K562 (cell line): ENCODE data around the gene ENPP7. TPM values are rescaled to one million over a fixed set of nuclear protein-coding genes. Genes with fewer than 3 reads are reported as not detected.

Source experiments
- ARID1B ChIP-seq: fragments of 450-650 bp; IDR thresholded peaks from 2 replicates; pipeline ENCODE4 v1.6.1; 2016; ENCODE audit warnings: antibody characterized with exemption, mild to moderate bottlenecking, inconsistent platforms
- CREB3L1 ChIP-seq: fragments of 450-650 bp; IDR thresholded peaks from 2 replicates; pipeline ENCODE4 v1.6.1; 2014; ENCODE audit warnings: low read depth, mild to moderate bottlenecking, moderate library complexity, borderline replicate concordance
- FOSL1 ChIP-seq: fragments of 200-800 bp; sonication (Bioruptor generic); conservative IDR thresholded peaks from 2 replicates; pipeline ENCODE4 v1.6.1; 2016; ENCODE audit warnings: missing genetic modification characterization, missing compliant biosample characterization
- GTF2B ChIP-seq: IDR thresholded peaks from 2 replicates; pipeline ENCODE4 v1.6.1; 2011; ENCODE audit not compliant: insufficient read length; ENCODE audit errors: extremely low read depth
- HNRNPLL ChIP-seq: fragments of 200-400 bp; formaldehyde crosslinking; IDR thresholded peaks from 2 replicates; pipeline ENCODE4 v1.6.1; 2017; ENCODE audit warnings: low read length, low read depth, mild to moderate bottlenecking; ENCODE audit not compliant: poor library complexity, severe bottlenecking
- KAT2B ChIP-seq: IDR thresholded peaks from one replicate; pipeline ENCODE4 v1.6.1; 2012; ENCODE audit warnings: low read depth, mild to moderate bottlenecking, control low read depth, inconsistent platforms, low read length, moderate library complexity
- KAT8 ChIP-seq: fragments of 450-650 bp; IDR thresholded peaks from 2 replicates; pipeline ENCODE4 v1.6.1; 2016; ENCODE audit warnings: low read depth, mild to moderate bottlenecking
- MBD2 ChIP-seq: sonication (generic); IDR thresholded peaks from 2 replicates; pipeline ENCODE4 v1.6.1; 2016; ENCODE audit warnings: low read depth, borderline replicate concordance
- MTA1 ChIP-seq: fragments of 450-650 bp; IDR thresholded peaks from 2 replicates; pipeline ENCODE4 v1.6.1; 2017; ENCODE audit warnings: borderline replicate concordance
- NFRKB ChIP-seq: fragments of 450-650 bp; IDR thresholded peaks from 2 replicates; pipeline ENCODE4 v1.6.1; 2016; ENCODE audit warnings: low read depth
- POLR2AphosphoS5 ChIP-seq: IDR thresholded peaks from 2 replicates; pipeline ENCODE4 v1.6.1; 2011; ENCODE audit warnings: mild to moderate bottlenecking, low read depth, low read length, moderate library complexity; ENCODE audit not compliant: control insufficient read depth, insufficient read depth
- POLR3G ChIP-seq: IDR thresholded peaks from 2 replicates; pipeline ENCODE4 v1.6.1; 2011; ENCODE audit not compliant: insufficient read length, insufficient replicate concordance; ENCODE audit errors: extremely low read depth
- TOE1 ChIP-seq, 2 experiments: fragments of 450-650 bp in 1 of 2; sonication (generic) in 1 of 2; formaldehyde crosslinking in 1 of 2; IDR thresholded peaks; 2 replicates each; pipeline versions ENCODE4 v1.7.1 to v1.8.0; 2016 to 2022; ENCODE audit warnings: borderline replicate concordance in 2 of 2, mild to moderate bottlenecking in 2 of 2, antibody characterized with exemption in 1 of 2, inconsistent platforms in 1 of 2, low read depth in 1 of 2, missing genetic modification reagents in 1 of 2, moderate library complexity in 1 of 2
- TRIM24 ChIP-seq, 2 experiments: fragments of 450-650 bp; IDR thresholded peaks; 2 replicates each; pipeline ENCODE4 v1.6.1; 2016
- ZNF184 ChIP-seq: sonication (generic); formaldehyde crosslinking; IDR thresholded peaks from 2 replicates; pipeline ENCODE4 v1.5.0; 2020; ENCODE audit warnings: missing genetic modification reagents
- ZNF274 ChIP-seq: IDR thresholded peaks from 2 replicates; pipeline ENCODE4 v1.6.1; 2011; ENCODE audit warnings: low read depth, mild to moderate bottlenecking, low read length, moderate library complexity, borderline replicate concordance
- ZNF449 ChIP-seq: fragments of 250-450 bp; sonication (Bioruptor Pico); IDR thresholded peaks from 2 replicates; pipeline ENCODE4 v1.8.0; 2022; ENCODE audit warnings: moderate library complexity, mild to moderate bottlenecking, inconsistent platforms
- ZNF699 ChIP-seq: fragments of 250-450 bp; sonication (Bioruptor Pico); IDR thresholded peaks from 2 replicates; pipeline ENCODE4 v1.8.0; 2021; ENCODE audit warnings: mild to moderate bottlenecking, moderate library complexity; ENCODE audit not compliant: insufficient replicate concordance
- polyA plus RNA-seq, 8 experiments: library from polyadenylated mRNA; depleted of rRNA in 4 of 8; stranded (reverse) in 5 of 8; unstranded in 3 of 8; fragments of >200 nt; fragmentation: Nextera tagmentation in 2 of 8; fragmentation: Illumina TruSeq in 1 of 8; extraction: Ambion mirVana in 2 of 8; extraction: Trizol in 1 of 8; gene quantifications; 2 replicates each; pipeline versions ENCODE4 v1.2.1 to v1.2.3, GENCODE V29; 2011 to 2014; ENCODE audit warnings: inconsistent platforms in 1 of 8, missing spikeins in 1 of 8
- total RNA-seq, 7 experiments: library from RNA; depleted of rRNA in 6 of 7; stranded (reverse); fragments of >200 nt in 6 of 7; fragmentation: Illumina TruSeq in 2 of 7; extraction: Trizol in 2 of 7; gene quantifications; 2 replicates each; pipeline versions ENCODE4 v1.2.1 to v1.2.3, GENCODE V29; 2011 to 2021; ENCODE audit warnings: low replicate concordance in 1 of 7
- TF ChIP-seq, protein P1 (sequence below): sonication (generic); formaldehyde crosslinking; IDR thresholded peaks from 2 replicates; pipeline ENCODE4 v1.9.0; 2022; ENCODE audit warnings: mild to moderate bottlenecking, missing genetic modification reagents
- TF ChIP-seq, protein P2 (sequence below), 3 experiments: IDR thresholded peaks in 2 of 3; conservative IDR thresholded peaks in 1 of 3; 2 replicates each; pipeline ENCODE4 v1.5.1; 2011 to 2012; ENCODE audit warnings: low read length in 3 of 3, mild to moderate bottlenecking in 3 of 3, control low read depth in 2 of 3, improper control_type of control experiment in 1 of 3, inconsistent platforms in 1 of 3, low read depth in 1 of 3, mixed read lengths in 1 of 3, moderate library complexity in 1 of 3; ENCODE audit not compliant: insufficient read depth in 2 of 3

The ENPP7 gene
- total and polyA plus RNA-seq, 9 of the 15 experiments (the other 6 are each of a cell fraction or from before 2014, with no cell fraction given), result not detected

- TF ChIP-seq ZNF449 (CRISPR knock-in tag) (no peak), FOSL1 (tag) (no peak), TOE1 (IDR thresholded peaks at IDR 0.05; ENCODE audit: borderline replicate concordance) (peak; percentile 94), TOE1 (CRISPR knock-in tag; IDR thresholded peaks at IDR 0.05; ENCODE audit: borderline replicate concordance, low read depth) (no peak), KAT8 (no peak), KAT2B (no peak), POLR2AphosphoS5 (no peak), ZNF274 (no peak), ZNF699 (no peak), MBD2 (peak; percentile 66; the same call in 1 of the 2 replicates), NFRKB (no peak), HNRNPLL (no peak), TRIM24 (IDR thresholded peaks at IDR 0.05) (no peak), ZNF184 (no peak), MTA1 (no peak), POLR3G (no peak), ARID1B (no peak), CREB3L1 (no peak), GTF2B (no peak)
- TF ChIP-seq, protein P1, sequence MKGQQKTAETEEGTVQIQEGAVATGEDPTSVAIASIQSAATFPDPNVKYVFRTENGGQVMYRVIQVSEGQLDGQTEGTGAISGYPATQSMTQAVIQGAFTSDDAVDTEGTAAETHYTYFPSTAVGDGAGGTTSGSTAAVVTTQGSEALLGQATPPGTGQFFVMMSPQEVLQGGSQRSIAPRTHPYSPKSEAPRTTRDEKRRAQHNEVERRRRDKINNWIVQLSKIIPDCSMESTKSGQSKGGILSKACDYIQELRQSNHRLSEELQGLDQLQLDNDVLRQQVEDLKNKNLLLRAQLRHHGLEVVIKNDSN (CRISPR knock-in tag), result peak; percentile 98
- TF ChIP-seq, protein P2, sequence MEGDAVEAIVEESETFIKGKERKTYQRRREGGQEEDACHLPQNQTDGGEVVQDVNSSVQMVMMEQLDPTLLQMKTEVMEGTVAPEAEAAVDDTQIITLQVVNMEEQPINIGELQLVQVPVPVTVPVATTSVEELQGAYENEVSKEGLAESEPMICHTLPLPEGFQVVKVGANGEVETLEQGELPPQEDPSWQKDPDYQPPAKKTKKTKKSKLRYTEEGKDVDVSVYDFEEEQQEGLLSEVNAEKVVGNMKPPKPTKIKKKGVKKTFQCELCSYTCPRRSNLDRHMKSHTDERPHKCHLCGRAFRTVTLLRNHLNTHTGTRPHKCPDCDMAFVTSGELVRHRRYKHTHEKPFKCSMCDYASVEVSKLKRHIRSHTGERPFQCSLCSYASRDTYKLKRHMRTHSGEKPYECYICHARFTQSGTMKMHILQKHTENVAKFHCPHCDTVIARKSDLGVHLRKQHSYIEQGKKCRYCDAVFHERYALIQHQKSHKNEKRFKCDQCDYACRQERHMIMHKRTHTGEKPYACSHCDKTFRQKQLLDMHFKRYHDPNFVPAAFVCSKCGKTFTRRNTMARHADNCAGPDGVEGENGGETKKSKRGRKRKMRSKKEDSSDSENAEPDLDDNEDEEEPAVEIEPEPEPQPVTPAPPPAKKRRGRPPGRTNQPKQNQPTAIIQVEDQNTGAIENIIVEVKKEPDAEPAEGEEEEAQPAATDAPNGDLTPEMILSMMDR (IDR thresholded peaks at IDR 0.05 in 2 of 3, conservative IDR thresholded peaks at IDR 0.05 in 1 of 3; ENCODE audit: insufficient read depth in 2 of 3, low read depth in 1 of 3, low read length in 3 of 3), result no peak
Observed at GRCh38 chr17:79728169-79728907, 2.4 kb upstream of the ENPP7 start (continued).
